HCT116 (cell line): ENCODE results near the gene ACTL6B. TPM values are rescaled to one million over a fixed set of nuclear protein-coding genes. Genes with fewer than 3 reads are reported as not detected.
A peak's percentile ranks its signal among the peaks of the same experiment; 100 is the strongest.

ENCODE experiments used
- ATAC-seq: fragments of 200-7000 bp; cut with Tn5 transposase; 2 replicates; pipeline ENCODE4 v1.9.1; 2020; ENCODE audit warnings: mild to moderate bottlenecking, moderate library complexity
- BruUV-seq: library from RNA; stranded (reverse); fragments of 400-500 nt; replicated peaks from 2 replicates; lab custom pipeline; 2021; lab: Mats Ljungman, UMichigan
- CTCF ChIA-PET: fragments of 300-600 bp; sonication (Branson Sonifier 250); formaldehyde crosslinking; loops from one replicate; lab custom pipeline; 2021; ENCODE audit warnings: antibody characterized with exemption; lab: Charles Lee
- POLR2A ChIA-PET: fragments of 300-600, 350-600 bp; sonication (Branson Sonifier 250); formaldehyde crosslinking; loops from one replicate; lab custom pipeline; 2021; ENCODE audit warnings: antibody characterized with exemption; lab: Charles Lee
- RAD21 ChIA-PET, 2 experiments: fragments of 300-600 bp; sonication (Branson Sonifier 250); formaldehyde crosslinking; loops; one replicate each; lab custom pipeline; 2023; ENCODE audit warnings: low total read pairs in 2 of 2; ENCODE audit not compliant: uncharacterized antibody in 2 of 2, unreplicated experiment in 2 of 2, low non-redundant PET in 1 of 2; lab: Charles Lee
- DNase-seq: peaks from one replicate; pipeline ENCODE4 v3.0.0-alpha.2; 2010; ENCODE audit warnings: low read depth, low spot score
- H2AFZ ChIP-seq: fragments of 200-600 bp; shearing (Covaris generic), sonication (generic); 2 replicates; pipeline ENCODE4 v1.6.1; 2017; ENCODE audit warnings: low read depth, mixed run types, mixed read lengths, antibody characterized with exemption, low read length; ENCODE audit not compliant: poor library complexity, severe bottlenecking
- H3K27ac ChIP-seq: 2 replicates; pipeline ENCODE4 v1.5.1; 2012; ENCODE audit warnings: low read depth, low read length
- H3K27me3 ChIP-seq: fragments of 200-600 bp; sonication (generic); 2 replicates; pipeline ENCODE4 v1.6.1; 2016; ENCODE audit warnings: mixed run types, low read length, mixed read lengths; ENCODE audit not compliant: insufficient read depth
- H3K36me3 ChIP-seq, 2 experiments: fragments of 200-500 bp in 1 of 2; fragments of 200-600 bp in 1 of 2; sonication (Bioruptor generic) in 1 of 2; sonication (generic) in 1 of 2; 2 replicates each; pipeline versions ENCODE4 v1.5.1 to v1.6.1; 2014 to 2016; ENCODE audit warnings: low read length in 2 of 2, inconsistent platforms in 1 of 2, mixed read lengths in 1 of 2, mixed run types in 1 of 2; ENCODE audit not compliant: insufficient read depth in 2 of 2, control insufficient read depth in 1 of 2
- H3K4me1 ChIP-seq, 2 experiments: fragments of 200-600 bp in 1 of 2; sonication (generic) in 1 of 2; 2 replicates each; pipeline versions ENCODE4 v1.5.1 to v1.6.1; 2012 to 2017; ENCODE audit warnings: low read length in 2 of 2, inconsistent platforms in 1 of 2, mild to moderate bottlenecking in 1 of 2, mixed read lengths in 1 of 2, mixed run types in 1 of 2, moderate library complexity in 1 of 2; ENCODE audit not compliant: insufficient read depth in 2 of 2, control insufficient read depth in 1 of 2
- H3K4me2 ChIP-seq: fragments of 200-600 bp; sonication (generic); 2 replicates; pipeline ENCODE4 v1.6.1; 2017; ENCODE audit warnings: mixed run types, low read length, mixed read lengths
- H3K4me3 ChIP-seq, 2 experiments: fragments of 200-600 bp in 1 of 2; sonication (generic) in 1 of 2; replicated peaks in 1 of 2; 2 replicates each; pipeline ENCODE4 v1.5.1; 2011 to 2016; ENCODE audit warnings: low read length in 2 of 2, control low read depth in 1 of 2, low read depth in 1 of 2, mild to moderate bottlenecking in 1 of 2, mixed read lengths in 1 of 2, mixed run types in 1 of 2
- H3K79me2 ChIP-seq: fragments of 200-600 bp; sonication (generic); 2 replicates; pipeline ENCODE4 v1.6.1; 2017; ENCODE audit warnings: mild to moderate bottlenecking, mixed run types, low read length, moderate library complexity, mixed read lengths; ENCODE audit not compliant: insufficient read depth
- H3K9ac ChIP-seq: fragments of 200-600 bp; sonication (generic); 2 replicates; pipeline ENCODE4 v1.6.1; 2016; ENCODE audit warnings: low read length, mixed read lengths
- H3K9me2 ChIP-seq: fragments of 200-600 bp; sonication (generic), shearing (Covaris generic); 2 replicates; pipeline ENCODE4 v1.6.1; 2017; ENCODE audit warnings: mixed run types, mild to moderate bottlenecking, moderate library complexity; ENCODE audit not compliant: insufficient read depth
- H3K9me3 ChIP-seq, 2 experiments: fragments of 200-500 bp in 1 of 2; fragments of 200-600 bp in 1 of 2; sonication (Bioruptor generic) in 1 of 2; sonication (generic) in 1 of 2; 2 replicates each; pipeline ENCODE4 v1.6.1; 2014 to 2017; ENCODE audit warnings: low read length in 2 of 2, mixed read lengths in 2 of 2, inconsistent platforms in 1 of 2, low read depth in 1 of 2, mild to moderate bottlenecking in 1 of 2, mixed run types in 1 of 2, moderate library complexity in 1 of 2; ENCODE audit not compliant: control insufficient read depth in 1 of 2, insufficient read depth in 1 of 2
- H4K20me1 ChIP-seq: fragments of 200-600 bp; sonication (generic), shearing (Covaris generic); 2 replicates; pipeline ENCODE4 v1.6.1; 2017; ENCODE audit warnings: mixed run types, mild to moderate bottlenecking, moderate library complexity; ENCODE audit not compliant: insufficient read depth
- ATF3 ChIP-seq: IDR thresholded peaks from 2 replicates; pipeline ENCODE4 v1.6.1; 2012
- CEBPB ChIP-seq: IDR thresholded peaks from 2 replicates; pipeline ENCODE4 v1.6.1; 2012; ENCODE audit warnings: low read depth
- EGR1 ChIP-seq: IDR thresholded peaks from 2 replicates; pipeline ENCODE4 v1.6.1; 2012; ENCODE audit warnings: low read depth
- EZH2 ChIP-seq: fragments of 200-600 bp; sonication (generic); IDR thresholded peaks from 2 replicates; pipeline ENCODE4 v1.6.1; 2017; ENCODE audit warnings: antibody characterized with exemption, mixed run types
- JUND ChIP-seq: IDR thresholded peaks from 2 replicates; pipeline ENCODE4 v1.6.1; 2012
- POLR2A ChIP-seq: IDR thresholded peaks from 2 replicates; pipeline ENCODE4 v1.7.0; 2011; ENCODE audit warnings: borderline replicate concordance; ENCODE audit not compliant: insufficient read depth, insufficient read length; ENCODE audit errors: extremely low read depth
- POLR2AphosphoS5 ChIP-seq: IDR thresholded peaks from 2 replicates; pipeline ENCODE4 v1.6.1; 2011; ENCODE audit warnings: mild to moderate bottlenecking, low read depth, low read length, moderate library complexity
- REST ChIP-seq: IDR thresholded peaks from 2 replicates; pipeline ENCODE4 v1.6.1; 2012; ENCODE audit warnings: low read depth
- SIN3A ChIP-seq: IDR thresholded peaks from 2 replicates; pipeline ENCODE4 v1.6.1; 2012; ENCODE audit warnings: low read depth
- TCF7L2 ChIP-seq: IDR thresholded peaks from 2 replicates; pipeline ENCODE4 v1.7.0; 2011; ENCODE audit warnings: borderline replicate concordance, inconsistent platforms; ENCODE audit not compliant: insufficient read depth, insufficient read length; ENCODE audit errors: extremely low read depth
- ZBTB33 ChIP-seq: IDR thresholded peaks from 2 replicates; pipeline ENCODE4 v1.6.1; 2011; ENCODE audit warnings: mild to moderate bottlenecking, low read length, moderate library complexity; ENCODE audit not compliant: insufficient replicate concordance; ENCODE audit errors: extremely low read depth
- intact Hi-C: fragments of 100-400 bp; cut with micrococcal nuclease; formaldehyde crosslinking; loops from 2 replicates; pipeline ENCODE4 v1.10.0; 2022
- total RNA-seq: library from RNA; stranded (reverse); gene quantifications from one replicate; pipeline ENCODE4 v1.2.1, GENCODE V29; 2021; ENCODE audit not compliant: unreplicated experiment

ACTL6B gene
- total RNA-seq, 1 experiment from 2014 or later, result not detected

- no peaks in the 10 kb centered on the region for H3K79me2 ChIP-seq
- H2AFZ ChIP-seq, result no peak overlapping the region
- no peak overlapping the region for H3K27ac ChIP-seq
- DNase-seq, result no peak
- no peaks in the 10 kb centered on the region for H3K9me3 ChIP-seq
- CTCF ChIA-PET, result no interaction called here
- no peaks in the 10 kb centered on the region for H3K9me2 ChIP-seq
- H3K4me1 ChIP-seq, result no peaks in the 10 kb centered on the region
- H3K4me2 ChIP-seq, result no peak overlapping the region
- POLR2A ChIA-PET, result no interaction called here
- no peak overlapping the region for H3K9ac ChIP-seq
- intact Hi-C loops, result no loop called here
- no peaks in the 10 kb centered on the region for H3K36me3 ChIP-seq
- no peaks in the 10 kb centered on the region for H4K20me1 ChIP-seq
- no peaks in the 10 kb centered on the region for H3K27me3 ChIP-seq
- no TSS peak for BruUV-seq
- ATAC-seq, result no peak
- RAD21 ChIA-PET, result no interaction called here
- TF ChIP-seq TCF7L2 (no peak), CEBPB (no peak), POLR2A (no peak)
- TF ChIP-seq, all 23 proteins: peak for 0
- H3K4me3 ChIP-seq, result no peak overlapping the region
These were observed 6.3 kb downstream of the ACTL6B start for GRCh38 chr7:100649826-100650565.

GRCh38 chr7:100642534-100642907, 13.7 kb downstream of the ACTL6B start:
- ChIA-PET RAD21 (no interaction called here), CTCF (interaction anchor here (0.9 to 1.1 kb wide), 2 partner anchors 8 to 10 kb away, joined by 3 read pairs; no protein-coding TSS in a partner anchor), POLR2A (interaction anchor here (0.6 kb wide), 1 partner anchor 448 kb away, joined by 3 read pairs; no protein-coding TSS in a partner anchor)
- TF ChIP-seq ATF3 (no peak), SIN3A (no peak), EZH2 (no peak), ZBTB33 (no peak), EGR1 (no peak), POLR2AphosphoS5 (no peak), REST (no peak), JUND (no peak), CEBPB (no peak)
- no peak overlapping the region for H3K4me3 ChIP-seq
- H3K27ac ChIP-seq, result no peak overlapping the region
- H3K9ac ChIP-seq, result no peak overlapping the region
- H3K9me3 ChIP-seq, result no peaks in the 10 kb centered on the region
- H3K4me1 ChIP-seq, result peaks cover 4 to 13% of the 10 kb centered on the region in 2 experiments
- H3K36me3 ChIP-seq, result no peaks in the 10 kb centered on the region
- no peaks in the 10 kb centered on the region for H3K79me2 ChIP-seq
- no peaks in the 10 kb centered on the region for H4K20me1 ChIP-seq
- H3K9me2 ChIP-seq, result no peaks in the 10 kb centered on the region
- intact Hi-C loops, result no loop called here
- peak; percentile 95 for ATAC-seq
- no peak for DNase-seq
- H2AFZ ChIP-seq, result no peak overlapping the region
- BruUV-seq, result no TSS peak
- H3K27me3 ChIP-seq, result no peaks in the 10 kb centered on the region
- peak overlapping the region; percentile 23; the same call in 1 of the 2 replicates for H3K4me2 ChIP-seq
